Panc1 (cell line): ENCODE results near the gene PCNX2. TPM values are rescaled to one million over a fixed set of nuclear protein-coding genes. Genes with fewer than 3 reads are reported as not detected.

Experiments
- ATAC-seq: fragments of 200-7000 bp; cut with Tn5 transposase; 2 replicates; pipeline ENCODE4 v1.9.1; 2020; ENCODE audit warnings: mild to moderate bottlenecking, moderate library complexity
- BruUV-seq: library from RNA; stranded (reverse); fragments of 400-500 nt; replicated peaks from 2 replicates; lab custom pipeline; 2021; lab: Mats Ljungman, UMichigan
- CTCF ChIA-PET: fragments of 300-600 bp; sonication (Branson Sonifier 250); formaldehyde crosslinking; loops from one replicate; lab custom pipeline; 2022; ENCODE audit warnings: antibody characterized with exemption; lab: Charles Lee
- POLR2A ChIA-PET: fragments of 300-600 bp; sonication (Branson Sonifier 250); formaldehyde crosslinking; loops from one replicate; lab custom pipeline; 2022; ENCODE audit warnings: antibody characterized with exemption; lab: Charles Lee
- DNase-seq: peaks from one replicate; pipeline ENCODE4 v3.0.0-alpha.2; 2010; ENCODE audit warnings: low read depth, low spot score
- H3K27ac ChIP-seq: 2 replicates; pipeline ENCODE4 v1.5.1; 2011; ENCODE audit warnings: mild to moderate bottlenecking, low read length, inconsistent platforms
- H3K27me3 ChIP-seq: fragments of 200-500 bp; sonication (Bioruptor generic); 2 replicates; pipeline ENCODE4 v1.6.0; 2014; ENCODE audit warnings: low read length, inconsistent platforms; ENCODE audit not compliant: control insufficient read depth, insufficient read depth
- H3K36me3 ChIP-seq: fragments of 200-500 bp; sonication (Bioruptor generic); 2 replicates; pipeline ENCODE4 v1.5.1; 2014; ENCODE audit warnings: inconsistent platforms, mild to moderate bottlenecking, low read length, moderate library complexity; ENCODE audit not compliant: control insufficient read depth, insufficient read depth
- H3K4me1 ChIP-seq: 2 replicates; pipeline ENCODE4 v1.5.1; 2011; ENCODE audit warnings: inconsistent platforms, mild to moderate bottlenecking, low read length, moderate library complexity; ENCODE audit not compliant: control insufficient read depth, insufficient read depth
- H3K4me3 ChIP-seq, 2 experiments: 2 replicates each; pipeline ENCODE4 v1.5.1; 2011 to 2012; ENCODE audit warnings: low read depth in 2 of 2, low read length in 2 of 2, mild to moderate bottlenecking in 2 of 2, inconsistent platforms in 1 of 2, moderate library complexity in 1 of 2
- H3K9me3 ChIP-seq: fragments of 200-500 bp; sonication (Bioruptor generic); 2 replicates; pipeline ENCODE4 v1.5.1; 2014; ENCODE audit warnings: low read depth, mild to moderate bottlenecking, inconsistent platforms, low read length, moderate library complexity; ENCODE audit not compliant: control insufficient read depth, insufficient read depth
- CTCF ChIP-seq: fragments of 450-650 bp; IDR thresholded peaks from 2 replicates; pipeline ENCODE4 v1.5.1; 2017; ENCODE audit warnings: mild to moderate bottlenecking
- POLR2AphosphoS5 ChIP-seq: IDR thresholded peaks from 2 replicates; pipeline ENCODE4 v1.6.1; 2012; ENCODE audit warnings: mild to moderate bottlenecking, low read depth, low read length, moderate library complexity
- REST ChIP-seq, 2 experiments: IDR thresholded peaks; 2 replicates each; pipeline ENCODE4 v1.6.1; 2011 to 2012; ENCODE audit warnings: low read depth in 2 of 2, control low read depth in 1 of 2, low read length in 1 of 2, mild to moderate bottlenecking in 1 of 2, moderate library complexity in 1 of 2; ENCODE audit not compliant: insufficient read depth in 1 of 2
- SIN3A ChIP-seq: IDR thresholded peaks from 2 replicates; pipeline ENCODE4 v1.6.1; 2012; ENCODE audit warnings: low read depth, mild to moderate bottlenecking, low read length, moderate library complexity, borderline replicate concordance; ENCODE audit not compliant: insufficient read depth
- TCF7L2 ChIP-seq: IDR thresholded peaks from 2 replicates; pipeline ENCODE4 v1.6.1; 2011; ENCODE audit warnings: mild to moderate bottlenecking, low read depth, low read length, inconsistent platforms
- in situ Hi-C: cut with HindIII; loops from 2 replicates; pipeline ENCODE4 v1.10.0; 2016; ENCODE audit warnings: low sequenced_read_pairs, low pct_unique_long_range_greater_than_20kb
- intact Hi-C: fragments of 100-400 bp; cut with micrococcal nuclease; formaldehyde crosslinking; loops from one replicate; pipeline ENCODE4 v1.10.0; 2022; ENCODE audit not compliant: unreplicated experiment
- total RNA-seq: library from RNA; stranded (reverse); gene quantifications from one replicate; pipeline ENCODE4 v1.2.1, GENCODE V29; 2021; ENCODE audit not compliant: unreplicated experiment

PCNX2 gene
- total RNA-seq, 1 experiment from 2014 or later, result 2.6 TPM

- no TSS peak for BruUV-seq
- Histone ChIP-seq H3K4me3 (no peak overlapping the region), H3K9me3 (no peaks in the 10 kb centered on the region), H3K27ac (no peak overlapping the region), H3K36me3 (no peaks in the 10 kb centered on the region), H3K27me3 (no peaks in the 10 kb centered on the region), H3K4me1 (no peaks in the 10 kb centered on the region)
- DNase-seq, result no peak
- intact Hi-C loops, result loop anchor here (5.0 kb wide), 1 partner anchor 398 kb away; no protein-coding TSS in a partner anchor
- TF ChIP-seq REST (IDR thresholded peaks at IDR 0.05; ENCODE audit: insufficient read depth in 1 of 2, low read depth in 2 of 2, low read length in 1 of 2) (no peak), TCF7L2 (no peak), CTCF (no peak)
- ChIA-PET CTCF (no interaction called here), POLR2A (no interaction called here)
- ATAC-seq, result no peak
- in situ Hi-C loops, result no loop called here
These were observed 55.2 kb downstream of the PCNX2 start for GRCh38 chr1:233240371-233240770.

DNA sequence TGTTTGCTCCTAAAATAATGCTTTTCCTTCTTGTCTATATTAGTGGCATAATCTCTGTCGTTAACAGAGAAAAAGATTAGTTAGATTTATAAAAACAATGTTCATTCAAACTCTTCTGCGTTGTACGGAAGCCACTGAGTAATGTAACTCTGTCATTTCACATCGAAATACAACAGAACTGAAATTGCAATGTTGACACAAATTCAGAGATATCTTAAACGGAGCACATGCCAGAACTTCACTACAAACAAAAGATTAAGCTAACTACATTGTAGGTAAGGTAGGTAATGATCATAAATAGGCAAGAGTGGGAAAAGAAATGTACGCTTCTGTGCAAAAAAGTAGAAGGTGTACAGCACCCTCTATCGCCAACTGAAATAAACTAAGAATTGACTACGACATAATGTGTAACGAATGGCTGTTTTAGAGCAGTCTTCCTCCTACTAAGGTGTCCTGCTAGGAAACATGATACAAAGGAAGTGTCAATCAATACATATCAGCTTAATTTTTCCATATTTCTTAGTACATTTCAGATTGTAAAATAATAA, 56.6 kb downstream of the PCNX2 start:
- POLR2A ChIA-PET, result no interaction called here
- H3K36me3 ChIP-seq, result no peaks in the 10 kb centered on the region
- in situ Hi-C loops (no loop called here), intact Hi-C loops (no loop called here)
- TF ChIP-seq CTCF (peak; percentile 43; the same call in 1 of the 2 replicates), REST (IDR thresholded peaks at IDR 0.05; ENCODE audit: insufficient read depth in 1 of 2, low read depth in 2 of 2, low read length in 1 of 2) (no peak), SIN3A (no peak), POLR2AphosphoS5 (no peak), TCF7L2 (no peak)
- no peaks in the 10 kb centered on the region for H3K9me3 ChIP-seq
- no peaks in the 10 kb centered on the region for H3K27me3 ChIP-seq
- CTCF ChIA-PET, result no interaction called here
- no peak overlapping the region for H3K27ac ChIP-seq
- ATAC-seq (no peak), DNase-seq (peak; percentile 5)
- H3K4me3 ChIP-seq, result no peak overlapping the region
- BruUV-seq, result no TSS peak
- H3K4me1 ChIP-seq, result no peaks in the 10 kb centered on the region
